Skeletal muscle cell (primary cell): ENCODE measurements around the gene RAD23A.

Experiments used
- DNase-seq: peaks from one replicate; pipeline ENCODE4 v3.0.0-alpha.2; 2010; ENCODE audit warnings: low read depth
- H3K4me3 ChIP-seq: 2 replicates; pipeline ENCODE4 v1.5.1; 2011; ENCODE audit warnings: low read depth, mild to moderate bottlenecking, control low read depth, low read length, moderate library complexity

RAD23A gene

GRCh38 chr19:12997179-12997966 is 51.7 kb downstream of the RAD23A start:
- no peak for DNase-seq
- peak overlapping the region; percentile 74 for H3K4me3 ChIP-seq

GRCh38 chr19:12997967-12998940 is 52.6 kb downstream of the RAD23A start:
- DNase-seq = no peak
- no peak overlapping the region for H3K4me3 ChIP-seq

- DNase-seq = no peak
- no peak overlapping the region for H3K4me3 ChIP-seq
Measured at GRCh38 chr19:13001166-13001501, 55.5 kb downstream of the RAD23A start.

GRCh38 chr19:13001502-13002165 is 56.0 kb downstream of the RAD23A start:
- DNase-seq = no peak
- H3K4me3 ChIP-seq = no peak overlapping the region

GRCh38 chr19:13002166-13002898 is 56.7 kb downstream of the RAD23A start:
- no peak for DNase-seq

GRCh38 chr19:13003081-13003480 is 57.4 kb downstream of the RAD23A start:
- DNase-seq = no peak
- H3K4me3 ChIP-seq = no peak overlapping the region

More at GRCh38 chr19:13002166-13002898, 56.7 kb downstream of the RAD23A start:
- H3K4me3 ChIP-seq = no peak overlapping the region
